ENCODE results near the gene CCDC12. TPM values are rescaled to one million over a fixed set of nuclear protein-coding genes. Genes with fewer than 3 reads are reported as not detected.

CCDC12 gene
- total RNA-seq, 1 experiment from 2014 or later, result 52.7 TPM

DNA sequence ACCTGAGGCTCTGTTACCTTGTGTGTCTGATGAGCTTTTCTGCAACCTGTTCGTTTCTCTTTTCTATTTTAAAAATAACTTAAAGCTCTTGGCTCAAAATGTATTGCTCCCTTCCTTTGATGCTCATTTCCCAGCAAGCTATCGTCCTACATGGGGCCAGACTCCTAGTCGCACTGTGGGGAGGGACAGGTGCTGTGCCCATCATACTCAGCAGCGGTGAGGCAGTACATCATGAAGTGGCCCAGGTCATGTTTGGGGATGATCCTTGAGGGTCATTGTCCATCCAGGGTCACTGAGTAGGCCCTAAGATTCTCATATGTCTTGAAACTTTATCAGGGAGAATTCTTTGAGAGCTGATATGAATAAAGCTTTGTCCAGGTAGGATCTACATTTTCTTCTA is 57.9 kb downstream of the CCDC12 start:
- no peaks in the 10 kb centered on the region for H3K9me3 ChIP-seq
- H3K36me3 ChIP-seq (ENCODE audit: control insufficient read depth, insufficient read depth, low read length), result peaks cover 8% of the 10 kb centered on the region
- no peak overlapping the region for H3K4me3 ChIP-seq (ENCODE audit: low read depth, low read length)
- H3K27me3 ChIP-seq (replicated peaks; ENCODE audit: control insufficient read depth, insufficient read depth, low read length), result no peaks in the 10 kb centered on the region
- ChIA-PET CTCF (no interaction called here), POLR2A (interaction anchor here (0.6 kb wide), 1 partner anchor 58 kb away, joined by 4 read pairs; no protein-coding TSS in a partner anchor)
- DNase-seq, result peak in 1 of 2 experiments; percentile 4
- H3K4me1 ChIP-seq, result no peaks in the 10 kb centered on the region
- BruUV-seq (replicated peaks), result no TSS peak
- Mint-ChIP-seq H3K36me3 (ENCODE audit: insufficient read depth, unreplicated experiment) (peaks cover 64% of the 10 kb centered on the region), H3K4me1 (ENCODE audit: low read depth, unreplicated experiment) (no peaks in the 10 kb centered on the region), H3K27ac (ENCODE audit: unreplicated experiment) (no peak overlapping the region), H3K9me3 (ENCODE audit: unreplicated experiment) (no peaks in the 10 kb centered on the region), H3K4me3 (ENCODE audit: unreplicated experiment) (no peak overlapping the region), H3K27me3 (ENCODE audit: insufficient read depth, unreplicated experiment) (no peaks in the 10 kb centered on the region)
- intact Hi-C loops (cut with micrococcal nuclease; ENCODE audit: unreplicated experiment), result no loop called here
- TF ChIP-seq, protein P1, sequence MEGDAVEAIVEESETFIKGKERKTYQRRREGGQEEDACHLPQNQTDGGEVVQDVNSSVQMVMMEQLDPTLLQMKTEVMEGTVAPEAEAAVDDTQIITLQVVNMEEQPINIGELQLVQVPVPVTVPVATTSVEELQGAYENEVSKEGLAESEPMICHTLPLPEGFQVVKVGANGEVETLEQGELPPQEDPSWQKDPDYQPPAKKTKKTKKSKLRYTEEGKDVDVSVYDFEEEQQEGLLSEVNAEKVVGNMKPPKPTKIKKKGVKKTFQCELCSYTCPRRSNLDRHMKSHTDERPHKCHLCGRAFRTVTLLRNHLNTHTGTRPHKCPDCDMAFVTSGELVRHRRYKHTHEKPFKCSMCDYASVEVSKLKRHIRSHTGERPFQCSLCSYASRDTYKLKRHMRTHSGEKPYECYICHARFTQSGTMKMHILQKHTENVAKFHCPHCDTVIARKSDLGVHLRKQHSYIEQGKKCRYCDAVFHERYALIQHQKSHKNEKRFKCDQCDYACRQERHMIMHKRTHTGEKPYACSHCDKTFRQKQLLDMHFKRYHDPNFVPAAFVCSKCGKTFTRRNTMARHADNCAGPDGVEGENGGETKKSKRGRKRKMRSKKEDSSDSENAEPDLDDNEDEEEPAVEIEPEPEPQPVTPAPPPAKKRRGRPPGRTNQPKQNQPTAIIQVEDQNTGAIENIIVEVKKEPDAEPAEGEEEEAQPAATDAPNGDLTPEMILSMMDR (IDR thresholded peaks at IDR 0.05; ENCODE audit: insufficient read depth in 1 of 2, low read depth in 1 of 2, low read length in 1 of 2, severe bottlenecking in 1 of 2, unreplicated experiment in 1 of 2), result no peak

DNA sequence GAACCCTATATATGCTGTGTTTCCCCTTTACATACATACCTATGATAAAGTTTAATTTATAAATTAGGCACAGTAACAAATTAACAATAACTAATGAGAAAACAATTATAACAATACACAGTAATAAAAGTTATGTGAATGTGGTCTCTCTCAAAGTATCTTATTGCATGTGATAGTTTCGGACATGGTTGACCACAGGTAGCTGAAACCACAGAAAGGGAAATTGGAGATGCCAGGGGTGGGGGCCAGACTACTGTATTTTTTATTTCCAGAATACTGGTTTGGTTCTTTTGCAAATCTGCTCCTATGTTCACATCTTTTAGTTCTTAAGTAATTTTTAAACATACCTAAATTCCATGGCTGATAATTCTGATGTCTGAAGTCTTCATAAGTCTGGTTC is 58.3 kb downstream of the CCDC12 start:
- intact Hi-C loops (cut with micrococcal nuclease; ENCODE audit: unreplicated experiment), result no loop called here
- H3K9me3 ChIP-seq, result no peaks in the 10 kb centered on the region
- BruUV-seq (replicated peaks), result no TSS peak
- TF ChIP-seq, protein P1 (IDR thresholded peaks at IDR 0.05; ENCODE audit: insufficient read depth in 1 of 2, low read depth in 1 of 2, low read length in 1 of 2, severe bottlenecking in 1 of 2, unreplicated experiment in 1 of 2), result no peak
- Mint-ChIP-seq H3K4me3 (ENCODE audit: unreplicated experiment) (no peak overlapping the region), H3K9me3 (ENCODE audit: unreplicated experiment) (no peaks in the 10 kb centered on the region), H3K27ac (ENCODE audit: unreplicated experiment) (no peak overlapping the region), H3K36me3 (ENCODE audit: insufficient read depth, unreplicated experiment) (peaks cover 60% of the 10 kb centered on the region), H3K27me3 (ENCODE audit: insufficient read depth, unreplicated experiment) (no peaks in the 10 kb centered on the region), H3K4me1 (ENCODE audit: low read depth, unreplicated experiment) (no peaks in the 10 kb centered on the region)
- ChIA-PET CTCF (no interaction called here), POLR2A (interaction anchor here (0.6 kb wide), 1 partner anchor 59 kb away, joined by 4 read pairs; no protein-coding TSS in a partner anchor)
- no peak for DNase-seq
- H3K27me3 ChIP-seq (replicated peaks; ENCODE audit: control insufficient read depth, insufficient read depth, low read length), result no peaks in the 10 kb centered on the region
- no peaks in the 10 kb centered on the region for H3K4me1 ChIP-seq
- H3K36me3 ChIP-seq (ENCODE audit: control insufficient read depth, insufficient read depth, low read length), result peaks cover 8% of the 10 kb centered on the region
- no peak overlapping the region for H3K4me3 ChIP-seq (ENCODE audit: low read depth, low read length)

DNA sequence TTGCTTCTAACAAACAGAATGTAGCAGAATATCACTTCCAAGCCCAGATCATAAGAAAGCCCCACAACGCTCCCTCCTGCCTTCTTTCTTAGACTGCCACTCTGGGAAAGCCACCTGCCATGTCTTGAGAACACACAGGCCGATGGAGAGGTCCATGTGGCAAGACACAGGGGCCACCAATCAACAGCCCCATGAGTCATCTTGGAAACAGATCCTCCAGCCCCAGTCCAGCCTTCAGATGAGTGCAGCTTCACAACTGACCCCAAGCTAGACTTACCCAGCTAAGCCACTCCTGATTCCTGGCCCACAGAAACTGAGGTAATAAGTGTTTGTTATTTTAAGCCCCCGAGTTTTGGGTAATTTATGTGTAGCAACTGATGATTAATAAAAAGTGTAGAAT is 59.3 kb downstream of the CCDC12 start:
- no peaks in the 10 kb centered on the region for H3K27me3 Mint-ChIP-seq (ENCODE audit: insufficient read depth, unreplicated experiment)
- intact Hi-C loops (cut with micrococcal nuclease; ENCODE audit: unreplicated experiment), result no loop called here
- TF ChIP-seq, protein P1 (IDR thresholded peaks at IDR 0.05; ENCODE audit: insufficient read depth in 1 of 2, low read depth in 1 of 2, low read length in 1 of 2, severe bottlenecking in 1 of 2, unreplicated experiment in 1 of 2), result no peak
- no peaks in the 10 kb centered on the region for H3K4me1 Mint-ChIP-seq (ENCODE audit: low read depth, unreplicated experiment)
- no peaks in the 10 kb centered on the region for H3K9me3 ChIP-seq
- peak in 1 of 2 experiments; percentile 16 for DNase-seq
- peaks cover 52% of the 10 kb centered on the region for H3K36me3 Mint-ChIP-seq (ENCODE audit: insufficient read depth, unreplicated experiment)
- H3K9me3 Mint-ChIP-seq (ENCODE audit: unreplicated experiment), result no peaks in the 10 kb centered on the region
- no peak overlapping the region for H3K27ac Mint-ChIP-seq (ENCODE audit: unreplicated experiment)
- no peak overlapping the region for H3K4me3 Mint-ChIP-seq (ENCODE audit: unreplicated experiment)
- H3K4me1 ChIP-seq, result no peaks in the 10 kb centered on the region
- BruUV-seq (replicated peaks), result no TSS peak
- POLR2A ChIA-PET, result no interaction called here
- no peak overlapping the region for H3K4me3 ChIP-seq (ENCODE audit: low read depth, low read length)
- no peaks in the 10 kb centered on the region for H3K27me3 ChIP-seq (replicated peaks; ENCODE audit: control insufficient read depth, insufficient read depth, low read length)
- peaks cover 5% of the 10 kb centered on the region for H3K36me3 ChIP-seq (ENCODE audit: control insufficient read depth, insufficient read depth, low read length)
- CTCF ChIA-PET, result no interaction called here
